GM12801 (cell line): Measurements from ENCODE around the gene SLC16A3.

Source experiments
- TF ChIP-seq, protein P1 (sequence below): IDR thresholded peaks from one replicate; pipeline ENCODE4 v1.5.1; 2011; ENCODE audit warnings: control low read depth; ENCODE audit not compliant: insufficient read length; ENCODE audit errors: extremely low read depth

SLC16A3 gene

DNA sequence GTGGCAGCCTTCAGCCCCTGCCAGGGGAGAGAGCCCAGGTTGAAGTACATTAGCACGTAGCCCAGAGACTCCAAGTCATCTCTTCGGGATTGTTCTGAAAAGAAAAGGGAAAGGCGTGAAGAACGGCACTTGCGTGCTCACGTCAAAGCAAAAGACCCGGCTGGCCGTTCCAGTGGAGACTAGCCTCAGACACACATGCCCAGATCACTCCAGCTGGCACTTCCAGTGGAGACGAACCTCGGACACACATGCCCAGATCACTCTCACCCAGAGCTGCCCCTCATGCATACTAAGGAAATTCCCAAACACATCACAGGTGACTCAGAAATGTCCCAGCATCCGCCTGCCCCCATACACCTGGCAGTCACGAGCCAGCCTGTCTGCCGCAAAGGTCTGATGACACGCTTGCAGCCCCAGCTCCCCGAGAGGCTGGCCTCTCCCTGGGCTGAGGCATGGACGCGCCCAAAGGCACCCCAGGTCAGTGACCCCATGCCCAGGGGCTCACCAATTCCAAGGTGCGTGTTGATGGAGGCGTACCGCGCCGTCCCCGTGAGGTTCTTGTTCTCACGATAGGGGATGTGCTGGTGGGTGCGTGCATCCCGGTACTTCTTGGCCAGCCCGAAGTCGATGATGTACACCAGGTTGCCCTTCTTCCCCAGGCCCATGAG lies 23.8 kb downstream of the SLC16A3 start:
- TF ChIP-seq, protein P1, sequence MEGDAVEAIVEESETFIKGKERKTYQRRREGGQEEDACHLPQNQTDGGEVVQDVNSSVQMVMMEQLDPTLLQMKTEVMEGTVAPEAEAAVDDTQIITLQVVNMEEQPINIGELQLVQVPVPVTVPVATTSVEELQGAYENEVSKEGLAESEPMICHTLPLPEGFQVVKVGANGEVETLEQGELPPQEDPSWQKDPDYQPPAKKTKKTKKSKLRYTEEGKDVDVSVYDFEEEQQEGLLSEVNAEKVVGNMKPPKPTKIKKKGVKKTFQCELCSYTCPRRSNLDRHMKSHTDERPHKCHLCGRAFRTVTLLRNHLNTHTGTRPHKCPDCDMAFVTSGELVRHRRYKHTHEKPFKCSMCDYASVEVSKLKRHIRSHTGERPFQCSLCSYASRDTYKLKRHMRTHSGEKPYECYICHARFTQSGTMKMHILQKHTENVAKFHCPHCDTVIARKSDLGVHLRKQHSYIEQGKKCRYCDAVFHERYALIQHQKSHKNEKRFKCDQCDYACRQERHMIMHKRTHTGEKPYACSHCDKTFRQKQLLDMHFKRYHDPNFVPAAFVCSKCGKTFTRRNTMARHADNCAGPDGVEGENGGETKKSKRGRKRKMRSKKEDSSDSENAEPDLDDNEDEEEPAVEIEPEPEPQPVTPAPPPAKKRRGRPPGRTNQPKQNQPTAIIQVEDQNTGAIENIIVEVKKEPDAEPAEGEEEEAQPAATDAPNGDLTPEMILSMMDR: no peak

DNA sequence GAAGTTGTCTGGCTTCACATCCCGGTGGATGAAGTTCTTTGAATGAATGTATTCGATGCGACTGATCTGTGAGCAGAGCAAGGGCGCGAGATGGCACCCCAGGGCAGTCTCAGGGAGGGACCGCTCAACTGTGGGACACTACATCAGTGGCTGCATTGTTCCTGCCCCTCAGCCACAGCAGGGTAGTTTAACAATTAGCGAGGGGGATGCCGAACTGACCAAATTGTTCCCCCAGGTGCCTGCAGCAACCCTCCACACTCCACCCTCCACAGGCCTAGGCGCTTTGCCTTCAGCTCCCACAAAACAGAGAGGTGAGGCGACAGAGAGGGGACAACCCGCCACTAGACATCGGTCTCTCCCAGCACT lies 24.3 kb downstream of the SLC16A3 start:
- TF ChIP-seq, protein P1: no peak

DNA sequence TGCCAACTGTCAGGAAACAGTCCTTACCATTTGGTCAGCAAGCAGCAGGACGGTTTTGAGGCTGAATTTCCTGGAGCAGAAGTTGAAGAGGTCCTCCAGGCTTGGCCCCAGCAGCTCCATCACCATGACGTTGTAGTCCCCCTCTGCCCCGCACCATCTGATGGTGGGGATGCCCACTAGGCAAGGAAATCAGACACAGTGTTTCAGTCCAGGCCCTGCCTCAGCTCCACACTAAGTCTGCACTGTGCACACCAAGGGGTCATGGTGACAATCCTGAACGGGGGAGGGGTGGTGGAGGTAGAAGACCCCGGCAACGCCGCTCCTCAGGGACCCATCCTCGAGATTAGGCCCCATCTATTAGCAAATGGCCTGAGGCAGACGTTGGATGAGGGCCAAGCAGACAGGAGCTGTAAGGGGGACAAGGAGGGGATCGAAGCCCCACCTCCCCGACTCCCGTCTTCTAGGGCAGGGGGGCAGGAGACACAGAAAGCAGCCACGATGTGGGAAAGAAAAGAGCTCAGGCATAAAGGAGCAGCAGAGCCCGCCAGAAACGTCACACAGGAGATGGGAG lies 26.6 kb downstream of the SLC16A3 start:
- TF ChIP-seq, protein P1: no peak

DNA sequence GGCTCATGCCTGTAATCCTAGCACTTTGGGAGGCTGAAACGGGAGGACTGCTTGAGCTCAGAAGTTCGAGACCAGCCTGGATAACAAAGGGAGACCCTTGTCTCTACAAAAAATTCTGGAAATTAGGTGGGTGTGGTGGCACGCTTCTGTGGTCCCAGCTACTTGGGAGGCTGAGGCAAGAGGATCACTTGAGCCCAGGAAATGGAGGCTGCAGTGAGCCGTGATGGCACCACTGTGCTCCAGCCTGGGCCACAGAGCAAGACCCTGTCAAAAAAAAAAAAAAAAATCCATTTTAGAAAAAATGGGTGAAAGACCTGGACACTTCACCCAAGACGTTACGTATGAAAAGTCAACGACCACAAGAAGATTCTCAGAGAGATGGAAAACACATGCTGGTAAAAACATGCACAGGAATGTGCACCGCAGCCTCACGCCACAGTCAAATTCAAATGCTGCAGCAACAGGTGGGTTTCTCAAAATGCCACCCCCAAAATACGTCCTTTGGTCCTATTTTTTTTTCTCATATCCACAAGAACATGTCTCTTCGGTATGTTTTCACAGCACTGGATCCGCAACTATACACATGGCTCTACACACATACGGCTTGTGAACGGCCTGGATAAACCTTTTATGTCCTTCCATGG lies 27.5 kb downstream of the SLC16A3 start:
- TF ChIP-seq, protein P1: no peak

DNA sequence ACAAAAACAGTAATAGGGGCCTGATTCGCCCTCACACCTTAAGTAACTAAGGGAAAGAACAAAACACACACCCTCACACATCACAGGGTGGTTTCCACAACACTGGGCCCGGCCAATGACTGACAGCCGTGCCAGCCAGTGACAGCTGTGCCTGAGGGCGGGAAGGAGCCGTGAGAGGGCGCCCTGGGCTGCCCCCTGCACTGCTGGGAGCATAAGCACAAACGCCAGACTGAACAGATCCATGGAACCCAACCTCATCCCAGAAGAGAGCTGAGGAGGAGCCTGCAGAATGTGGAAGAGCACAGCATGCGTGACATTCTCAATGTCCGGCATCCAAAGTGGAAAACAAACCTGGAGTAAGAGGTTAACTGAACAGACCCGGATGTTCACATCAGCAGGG lies 28.6 kb downstream of the SLC16A3 start:
- TF ChIP-seq, protein P1: no peak

DNA sequence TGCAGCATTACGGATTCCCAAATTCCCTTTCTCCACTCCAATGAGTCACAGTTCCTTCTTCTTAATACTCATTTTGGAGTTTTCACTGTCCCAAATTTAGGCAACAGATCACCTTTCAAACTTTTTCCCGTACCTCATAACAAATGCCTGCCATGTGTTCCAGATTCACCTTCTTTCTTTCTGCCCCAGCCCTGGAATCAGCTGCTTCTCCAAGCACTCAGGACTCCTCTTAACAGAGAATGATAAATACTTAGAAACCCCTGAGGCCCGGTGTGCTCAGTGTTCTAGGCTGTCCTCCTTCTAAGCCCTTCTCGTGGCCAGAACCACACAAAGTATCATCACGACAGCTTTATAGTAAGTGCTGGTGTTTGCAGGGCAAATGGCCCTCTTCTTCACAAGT lies 29.7 kb downstream of the SLC16A3 start:
- TF ChIP-seq, protein P1: no peak

DNA sequence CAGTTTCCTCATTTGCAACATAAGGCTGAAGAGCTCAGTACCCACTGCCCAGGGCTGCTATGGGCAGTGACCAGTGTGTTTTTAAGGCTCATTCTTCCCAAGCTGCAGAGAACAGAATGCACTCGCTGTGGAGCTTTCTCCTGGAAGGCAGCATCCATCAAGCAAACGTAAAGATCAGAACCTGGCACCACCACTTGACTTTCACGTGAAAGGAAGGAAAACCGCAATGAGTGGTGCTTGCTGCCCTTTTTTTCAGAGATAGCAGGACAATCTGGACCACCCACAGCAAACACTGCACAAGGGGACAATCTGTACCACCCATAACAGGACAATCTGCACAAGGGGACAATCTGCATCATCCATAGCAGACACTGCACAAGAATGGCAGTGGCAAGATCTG lies 33.5 kb downstream of the SLC16A3 start:
- TF ChIP-seq, protein P1: no peak
